Effector memory CD4-positive, alpha-beta T cell (primary cell): Measurements from ENCODE around the gene NDUFA13.

Experiments used
- DNase-seq, 3 donors: peaks; one replicate each; pipeline ENCODE4 v3.0.0-alpha.2; 2020
- H3K27ac ChIP-seq: 2 replicates; pipeline ENCODE4 v1.7.0; 2013; ENCODE audit warnings: mild to moderate bottlenecking, low read length, moderate library complexity; ENCODE audit not compliant: insufficient read depth, poor library complexity, severe bottlenecking
- H3K27me3 ChIP-seq: replicated peaks from 2 replicates; pipeline ENCODE4 v1.7.0; 2013; ENCODE audit warnings: mild to moderate bottlenecking, low read length; ENCODE audit not compliant: insufficient read depth, control insufficient read depth, poor library complexity, severe bottlenecking
- H3K36me3 ChIP-seq: 2 replicates; pipeline ENCODE4 v1.7.0; 2013; ENCODE audit warnings: mild to moderate bottlenecking, low read length, moderate library complexity; ENCODE audit not compliant: control insufficient read depth, insufficient read depth
- H3K4me1 ChIP-seq: 2 replicates; pipeline ENCODE4 v1.7.0; 2013; ENCODE audit warnings: low read length, mild to moderate bottlenecking; ENCODE audit not compliant: control insufficient read depth, insufficient read depth, poor library complexity, severe bottlenecking
- H3K4me3 ChIP-seq: 2 replicates; pipeline ENCODE4 v1.7.0; 2013; ENCODE audit warnings: low read length, low read depth, mild to moderate bottlenecking; ENCODE audit not compliant: insufficient read depth, poor library complexity, severe bottlenecking
- H3K9me3 ChIP-seq: 2 replicates; pipeline ENCODE4 v1.7.0; 2013; ENCODE audit warnings: mild to moderate bottlenecking, low read length, moderate library complexity; ENCODE audit not compliant: control insufficient read depth

Gene NDUFA13

GRCh38 chr19:19558636-19559035 is 42.6 kb downstream of the NDUFA13 start:
- Histone ChIP-seq H3K4me1 (peaks cover 18% of the 10 kb centered on the region), H3K36me3 (no peaks in the 10 kb centered on the region), H3K27ac (no peak overlapping the region), H3K27me3 (no peaks in the 10 kb centered on the region), H3K4me3 (no peak overlapping the region), H3K9me3 (no peaks in the 10 kb centered on the region)
- DNase-seq: no peak

- Histone ChIP-seq H3K36me3 (peaks cover 4% of the 10 kb centered on the region), H3K27me3 (no peaks in the 10 kb centered on the region), H3K4me3 (no peak overlapping the region), H3K4me1 (peaks cover 12% of the 10 kb centered on the region), H3K27ac (no peak overlapping the region), H3K9me3 (no peaks in the 10 kb centered on the region)
- DNase-seq: no peak
These were observed 43.9 kb downstream of the NDUFA13 start for GRCh38 chr19:19559931-19560330.

- H3K4me1 ChIP-seq: peaks cover 12% of the 10 kb centered on the region
- DNase-seq: no peak
- peaks cover 12% of the 10 kb centered on the region for H3K36me3 ChIP-seq
- H3K4me3 ChIP-seq: no peak overlapping the region
- H3K9me3 ChIP-seq: no peaks in the 10 kb centered on the region
- no peak overlapping the region for H3K27ac ChIP-seq
- no peaks in the 10 kb centered on the region for H3K27me3 ChIP-seq
These were observed 46.1 kb downstream of the NDUFA13 start for GRCh38 chr19:19561946-19562664.

- DNase-seq: no peak
These were observed 46.8 kb downstream of the NDUFA13 start for GRCh38 chr19:19562665-19563347.

GRCh38 chr19:19563348-19563848 is 47.4 kb downstream of the NDUFA13 start:
- no peak for DNase-seq
- peaks cover 12% of the 10 kb centered on the region for H3K36me3 ChIP-seq
- H3K4me3 ChIP-seq: no peak overlapping the region
- no peaks in the 10 kb centered on the region for H3K9me3 ChIP-seq
- H3K4me1 ChIP-seq: peaks cover 12% of the 10 kb centered on the region
- no peaks in the 10 kb centered on the region for H3K27me3 ChIP-seq
- no peak overlapping the region for H3K27ac ChIP-seq

More at GRCh38 chr19:19562665-19563347, 46.8 kb downstream of the NDUFA13 start:
- peaks cover 12% of the 10 kb centered on the region for H3K4me1 ChIP-seq
- no peak overlapping the region for H3K27ac ChIP-seq
- H3K9me3 ChIP-seq: no peaks in the 10 kb centered on the region
- H3K4me3 ChIP-seq: no peak overlapping the region
- no peaks in the 10 kb centered on the region for H3K27me3 ChIP-seq
- peaks cover 12% of the 10 kb centered on the region for H3K36me3 ChIP-seq

- H3K36me3 ChIP-seq: peaks cover 31% of the 10 kb centered on the region
- H3K9me3 ChIP-seq: no peaks in the 10 kb centered on the region
- no peaks in the 10 kb centered on the region for H3K27me3 ChIP-seq
- H3K27ac ChIP-seq: no peak overlapping the region
- no peak overlapping the region for H3K4me3 ChIP-seq
- no peak for DNase-seq
- H3K4me1 ChIP-seq: no peaks in the 10 kb centered on the region
These were observed 50.3 kb downstream of the NDUFA13 start for GRCh38 chr19:19566306-19566705.

GRCh38 chr19:19567391-19567790 is 51.4 kb downstream of the NDUFA13 start:
- Histone ChIP-seq H3K9me3 (no peaks in the 10 kb centered on the region), H3K27ac (no peak overlapping the region), H3K4me1 (no peaks in the 10 kb centered on the region), H3K27me3 (no peaks in the 10 kb centered on the region), H3K36me3 (peaks cover 31% of the 10 kb centered on the region), H3K4me3 (no peak overlapping the region)
- DNase-seq: no peak

GRCh38 chr19:19568802-19569756 is 53.1 kb downstream of the NDUFA13 start:
- H3K27ac ChIP-seq: no peak overlapping the region
- H3K36me3 ChIP-seq: peaks cover 31% of the 10 kb centered on the region
- no peak overlapping the region for H3K4me3 ChIP-seq
- no peak for DNase-seq
- H3K4me1 ChIP-seq: no peaks in the 10 kb centered on the region
- no peaks in the 10 kb centered on the region for H3K27me3 ChIP-seq
- H3K9me3 ChIP-seq: no peaks in the 10 kb centered on the region

GRCh38 chr19:19570571-19570970 is 54.5 kb downstream of the NDUFA13 start:
- Histone ChIP-seq H3K27me3 (no peaks in the 10 kb centered on the region), H3K9me3 (no peaks in the 10 kb centered on the region)
- DNase-seq: no peak

More at GRCh38 chr19:19570571-19570970, 54.5 kb downstream of the NDUFA13 start:
- H3K4me3 ChIP-seq: no peak overlapping the region
- H3K4me1 ChIP-seq: no peaks in the 10 kb centered on the region
- peaks cover 24% of the 10 kb centered on the region for H3K36me3 ChIP-seq
- no peak overlapping the region for H3K27ac ChIP-seq
